Memory B cell (primary cell): ENCODE data around the gene LUC7L3.

ENCODE experiments used
- ATAC-seq: fragments of 150-1000 bp; cut with Tn5 transposase; 2 replicates; pipeline ENCODE4 v1.10.0; 2021; ENCODE audit warnings: low read depth, mild to moderate bottlenecking, moderate library complexity
- DNase-seq, 2 donors: peaks; one replicate each; pipeline ENCODE4 v3.0.0; 2022; ENCODE audit warnings: low spot score in 2 of 2
- H3K27ac Mint-ChIP-seq: one replicate; pipeline ENCODE4 v1.8.0; 2022; ENCODE audit warnings: mild to moderate bottlenecking, moderate library complexity, mixed read lengths
- H3K27me3 Mint-ChIP-seq: one replicate; pipeline ENCODE4 v1.8.0; 2022; ENCODE audit warnings: mixed read lengths
- H3K36me3 Mint-ChIP-seq: one replicate; pipeline ENCODE4 v1.8.0; 2022; ENCODE audit warnings: mild to moderate bottlenecking, mixed read lengths
- H3K4me1 Mint-ChIP-seq: one replicate; pipeline ENCODE4 v1.8.0; 2022; ENCODE audit warnings: mixed read lengths
- H3K4me3 Mint-ChIP-seq: one replicate; pipeline ENCODE4 v1.8.0; 2022; ENCODE audit warnings: mild to moderate bottlenecking, moderate library complexity, mixed read lengths
- H3K9me3 Mint-ChIP-seq: one replicate; pipeline ENCODE4 v1.8.0; 2022; ENCODE audit warnings: mixed read lengths

The LUC7L3 gene

GRCh38 chr17:50767446-50767845 is 48.0 kb downstream of the LUC7L3 start, which contains the start of gene ANKRD40CL:
Gene ANKRD40CL (minus strand): TSS chr17:50767518. CDS start chr17:50766913, 605 bp downstream.
- ATAC-seq (no peak), DNase-seq (no peak)
- peak within 1 kb of the TSS; percentile 33 for H3K4me3 Mint-ChIP-seq
- H3K9me3 Mint-ChIP-seq, result no peaks in the 10 kb centered on the region
- peaks cover 29% of the 10 kb centered on the region for H3K4me1 Mint-ChIP-seq
- no peaks in the 10 kb centered on the region for H3K27me3 Mint-ChIP-seq
- H3K36me3 Mint-ChIP-seq, result no peaks in the 10 kb centered on the region
- H3K27ac Mint-ChIP-seq, result no peak within 1 kb of the TSS

GRCh38 chr17:50768346-50768761 is 49.0 kb downstream of the LUC7L3 start:
- no peaks in the 10 kb centered on the region for H3K36me3 Mint-ChIP-seq
- ATAC-seq (no peak), DNase-seq (no peak)
- no peaks in the 10 kb centered on the region for H3K27me3 Mint-ChIP-seq
- H3K27ac Mint-ChIP-seq, result no peak overlapping the region
- H3K4me1 Mint-ChIP-seq, result peaks cover 28% of the 10 kb centered on the region
- H3K9me3 Mint-ChIP-seq, result no peaks in the 10 kb centered on the region
- H3K4me3 Mint-ChIP-seq, result no peak overlapping the region

- Mint-ChIP-seq H3K4me1 (peaks cover 19% of the 10 kb centered on the region), H3K36me3 (no peaks in the 10 kb centered on the region), H3K4me3 (no peak overlapping the region), H3K27ac (no peak overlapping the region), H3K27me3 (peaks cover 1% of the 10 kb centered on the region), H3K9me3 (no peaks in the 10 kb centered on the region)
- ATAC-seq (no peak), DNase-seq (no peak)
Observed at GRCh38 chr17:50769884-50770283, 50.5 kb downstream of the LUC7L3 start.

GRCh38 chr17:50770346-50770745 is 50.9 kb downstream of the LUC7L3 start:
- H3K27ac Mint-ChIP-seq, result no peak overlapping the region
- H3K4me1 Mint-ChIP-seq, result peaks cover 16% of the 10 kb centered on the region
- no peak overlapping the region for H3K4me3 Mint-ChIP-seq
- ATAC-seq (no peak), DNase-seq (no peak)
- H3K27me3 Mint-ChIP-seq, result peaks cover 1% of the 10 kb centered on the region
- H3K9me3 Mint-ChIP-seq, result no peaks in the 10 kb centered on the region
- H3K36me3 Mint-ChIP-seq, result no peaks in the 10 kb centered on the region

GRCh38 chr17:50771991-50772785 is 52.8 kb downstream of the LUC7L3 start:
- ATAC-seq (no peak), DNase-seq (no peak)
- Mint-ChIP-seq H3K27me3 (peaks cover 1% of the 10 kb centered on the region), H3K4me3 (no peak overlapping the region), H3K36me3 (no peaks in the 10 kb centered on the region), H3K4me1 (peaks cover 3% of the 10 kb centered on the region), H3K27ac (no peak overlapping the region), H3K9me3 (no peaks in the 10 kb centered on the region)

- Mint-ChIP-seq H3K27me3 (peaks cover 1% of the 10 kb centered on the region), H3K4me3 (no peak overlapping the region), H3K27ac (no peak overlapping the region), H3K9me3 (no peaks in the 10 kb centered on the region), H3K4me1 (peaks cover 3% of the 10 kb centered on the region), H3K36me3 (no peaks in the 10 kb centered on the region)
- ATAC-seq (no peak), DNase-seq (no peak)
Observed at GRCh38 chr17:50774225-50774803, 54.9 kb downstream of the LUC7L3 start.

- Mint-ChIP-seq H3K36me3 (no peaks in the 10 kb centered on the region), H3K9me3 (no peaks in the 10 kb centered on the region), H3K27me3 (peaks cover 1% of the 10 kb centered on the region), H3K4me3 (no peak overlapping the region), H3K27ac (no peak overlapping the region), H3K4me1 (peaks cover 3% of the 10 kb centered on the region)
- ATAC-seq (no peak), DNase-seq (no peak)
Observed at GRCh38 chr17:50775926-50776325, 56.5 kb downstream of the LUC7L3 start.

GRCh38 chr17:50778471-50778870 is 59.1 kb downstream of the LUC7L3 start:
- Mint-ChIP-seq H3K4me1 (peaks cover 3% of the 10 kb centered on the region), H3K36me3 (no peaks in the 10 kb centered on the region), H3K4me3 (no peak overlapping the region), H3K27ac (no peak overlapping the region), H3K27me3 (peaks cover 8% of the 10 kb centered on the region), H3K9me3 (no peaks in the 10 kb centered on the region)
- ATAC-seq, result no peak
- no peak for DNase-seq

GRCh38 chr17:50778988-50779387 is 59.6 kb downstream of the LUC7L3 start:
- H3K36me3 Mint-ChIP-seq, result no peaks in the 10 kb centered on the region
- H3K27ac Mint-ChIP-seq, result no peak overlapping the region
- no peak for ATAC-seq
- H3K4me1 Mint-ChIP-seq, result peaks cover 3% of the 10 kb centered on the region
- no peak for DNase-seq
- no peaks in the 10 kb centered on the region for H3K9me3 Mint-ChIP-seq
- no peak overlapping the region for H3K4me3 Mint-ChIP-seq
- H3K27me3 Mint-ChIP-seq, result peaks cover 10% of the 10 kb centered on the region

GRCh38 chr17:50779747-50780353 is 60.4 kb downstream of the LUC7L3 start:
- Mint-ChIP-seq H3K36me3 (no peaks in the 10 kb centered on the region), H3K9me3 (no peaks in the 10 kb centered on the region), H3K27me3 (peaks cover 9% of the 10 kb centered on the region), H3K27ac (no peak overlapping the region), H3K4me1 (peaks cover 3% of the 10 kb centered on the region), H3K4me3 (no peak overlapping the region)
- ATAC-seq (no peak), DNase-seq (no peak)

GRCh38 chr17:50781167-50781566 is 61.8 kb downstream of the LUC7L3 start:
- H3K4me1 Mint-ChIP-seq, result peaks cover 3% of the 10 kb centered on the region
- H3K27me3 Mint-ChIP-seq, result peaks cover 10% of the 10 kb centered on the region
- H3K9me3 Mint-ChIP-seq, result no peaks in the 10 kb centered on the region
- H3K27ac Mint-ChIP-seq, result no peak overlapping the region
- no peaks in the 10 kb centered on the region for H3K36me3 Mint-ChIP-seq
- peak overlapping the region; percentile 34 for H3K4me3 Mint-ChIP-seq
- no peak for ATAC-seq
- no peak for DNase-seq

GRCh38 chr17:50783193-50783660 is 63.8 kb downstream of the LUC7L3 start:
- Mint-ChIP-seq H3K27ac (no peak overlapping the region), H3K4me3 (no peak overlapping the region), H3K36me3 (no peaks in the 10 kb centered on the region), H3K4me1 (peaks cover 3% of the 10 kb centered on the region), H3K27me3 (peaks cover 15% of the 10 kb centered on the region), H3K9me3 (no peaks in the 10 kb centered on the region)
- ATAC-seq (peak; percentile 93), DNase-seq (peak; percentile 76 to 87)

- peaks cover 15% of the 10 kb centered on the region for H3K27me3 Mint-ChIP-seq
- no peak for ATAC-seq
- no peak for DNase-seq
- H3K36me3 Mint-ChIP-seq, result no peaks in the 10 kb centered on the region
- no peak overlapping the region for H3K4me3 Mint-ChIP-seq
- H3K4me1 Mint-ChIP-seq, result peaks cover 3% of the 10 kb centered on the region
- H3K9me3 Mint-ChIP-seq, result no peaks in the 10 kb centered on the region
- H3K27ac Mint-ChIP-seq, result no peak overlapping the region
Observed at GRCh38 chr17:50783905-50784304, 64.5 kb downstream of the LUC7L3 start.

- Mint-ChIP-seq H3K4me3 (no peak overlapping the region), H3K36me3 (no peaks in the 10 kb centered on the region), H3K27ac (no peak overlapping the region), H3K27me3 (peaks cover 15% of the 10 kb centered on the region), H3K4me1 (peaks cover 3% of the 10 kb centered on the region), H3K9me3 (no peaks in the 10 kb centered on the region)
- ATAC-seq, result no peak
- no peak for DNase-seq
Observed at GRCh38 chr17:50785126-50785525, 65.7 kb downstream of the LUC7L3 start.
